Hepatocyte (in vitro differentiated cells): Measurements from ENCODE around the gene GALNT1.

ENCODE experiments used
- EZH2 ChIP-seq: fragments of 200-600 bp; sonication (generic); IDR thresholded peaks from 2 replicates; pipeline ENCODE4 v1.6.1; 2016; ENCODE audit warnings: antibody characterized with exemption, mild to moderate bottlenecking, borderline replicate concordance
- EZH2phosphoT487 ChIP-seq: fragments of 200-600 bp; sonication (generic); IDR thresholded peaks from one replicate; pipeline ENCODE4 v1.6.1; 2018; ENCODE audit warnings: antibody characterized with exemption, mild to moderate bottlenecking, low read depth, moderate library complexity; ENCODE audit not compliant: unreplicated experiment, severe bottlenecking
- TF ChIP-seq, protein P1 (sequence below): fragments of 200-600 bp; sonication (generic); IDR thresholded peaks from 2 replicates; pipeline ENCODE4 v1.5.1; 2016; ENCODE audit warnings: antibody characterized with exemption, mild to moderate bottlenecking; ENCODE audit not compliant: poor library complexity

DNA sequence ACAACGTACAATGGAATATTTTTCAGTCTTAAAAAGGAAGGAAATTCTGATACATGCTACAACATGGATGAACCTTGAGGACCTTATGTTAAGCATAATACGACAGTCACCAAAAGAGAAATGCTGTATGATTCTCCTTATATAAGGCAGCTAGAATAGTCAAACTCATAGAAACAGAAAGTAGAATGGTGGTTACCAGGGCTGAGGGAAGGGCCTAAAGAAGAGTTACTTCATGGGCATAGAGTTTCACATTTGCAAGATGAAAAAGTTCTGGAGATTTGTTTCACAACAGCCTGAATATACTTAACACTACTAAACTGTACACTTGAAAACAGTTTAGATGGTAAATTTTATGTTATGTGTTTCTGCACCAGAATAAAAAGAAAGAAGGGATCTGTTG, 113.3 kb downstream of the GALNT1 start:
- TF ChIP-seq EZH2 (no peak), EZH2phosphoT487 (no peak)
- TF ChIP-seq, protein P1, sequence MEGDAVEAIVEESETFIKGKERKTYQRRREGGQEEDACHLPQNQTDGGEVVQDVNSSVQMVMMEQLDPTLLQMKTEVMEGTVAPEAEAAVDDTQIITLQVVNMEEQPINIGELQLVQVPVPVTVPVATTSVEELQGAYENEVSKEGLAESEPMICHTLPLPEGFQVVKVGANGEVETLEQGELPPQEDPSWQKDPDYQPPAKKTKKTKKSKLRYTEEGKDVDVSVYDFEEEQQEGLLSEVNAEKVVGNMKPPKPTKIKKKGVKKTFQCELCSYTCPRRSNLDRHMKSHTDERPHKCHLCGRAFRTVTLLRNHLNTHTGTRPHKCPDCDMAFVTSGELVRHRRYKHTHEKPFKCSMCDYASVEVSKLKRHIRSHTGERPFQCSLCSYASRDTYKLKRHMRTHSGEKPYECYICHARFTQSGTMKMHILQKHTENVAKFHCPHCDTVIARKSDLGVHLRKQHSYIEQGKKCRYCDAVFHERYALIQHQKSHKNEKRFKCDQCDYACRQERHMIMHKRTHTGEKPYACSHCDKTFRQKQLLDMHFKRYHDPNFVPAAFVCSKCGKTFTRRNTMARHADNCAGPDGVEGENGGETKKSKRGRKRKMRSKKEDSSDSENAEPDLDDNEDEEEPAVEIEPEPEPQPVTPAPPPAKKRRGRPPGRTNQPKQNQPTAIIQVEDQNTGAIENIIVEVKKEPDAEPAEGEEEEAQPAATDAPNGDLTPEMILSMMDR, result no peak
